Mesendoderm (in vitro differentiated cells): ENCODE data around the gene GALNT15.

Experiments used
- DNase-seq: peaks from one replicate; pipeline ENCODE4 v3.0.0; 2013
- H2AK5ac ChIP-seq: 2 replicates; pipeline ENCODE4 v1.6.1; 2013; ENCODE audit warnings: low read length, inconsistent platforms
- H2BK120ac ChIP-seq: 2 replicates; pipeline ENCODE4 v1.6.1; 2013; ENCODE audit warnings: low read depth, mild to moderate bottlenecking, low read length, moderate library complexity, mixed read lengths
- H2BK15ac ChIP-seq: replicated peaks from 2 replicates; pipeline ENCODE4 v1.6.1; 2013; ENCODE audit warnings: low read depth, mild to moderate bottlenecking, moderate library complexity
- H2BK5ac ChIP-seq: 2 replicates; pipeline ENCODE4 v1.6.1; 2013; ENCODE audit warnings: low read length, inconsistent platforms
- H3K18ac ChIP-seq: 2 replicates; pipeline ENCODE4 v1.6.1; 2013; ENCODE audit warnings: mild to moderate bottlenecking, low read length, mixed read lengths
- H3K23ac ChIP-seq: one replicate; pipeline ENCODE4 v1.6.1; 2013; ENCODE audit warnings: low read length
- H3K27ac ChIP-seq: 2 replicates; pipeline ENCODE4 v1.5.1; 2013; ENCODE audit warnings: low read depth, mild to moderate bottlenecking, inconsistent platforms, low read length, moderate library complexity
- H3K27me3 ChIP-seq: 2 replicates; pipeline ENCODE4 v1.6.1; 2013; ENCODE audit warnings: low read length, control low read depth, mild to moderate bottlenecking, inconsistent platforms; ENCODE audit not compliant: insufficient read depth, poor library complexity
- H3K36me3 ChIP-seq: 2 replicates; pipeline ENCODE4 v1.6.1; 2013; ENCODE audit warnings: low read length, inconsistent platforms; ENCODE audit not compliant: control insufficient read depth, insufficient read depth
- H3K4ac ChIP-seq: one replicate; pipeline ENCODE4 v1.6.1; 2013; ENCODE audit warnings: low read depth, mild to moderate bottlenecking, low read length, moderate library complexity
- H3K4me1 ChIP-seq: 2 replicates; pipeline ENCODE4 v1.6.1; 2013; ENCODE audit warnings: low read depth, low read length, inconsistent platforms; ENCODE audit not compliant: control insufficient read depth
- H3K4me2 ChIP-seq: 2 replicates; pipeline ENCODE4 v1.6.1; 2013; ENCODE audit warnings: low read length
- H3K4me3 ChIP-seq: 2 replicates; pipeline ENCODE4 v1.5.1; 2013; ENCODE audit warnings: mild to moderate bottlenecking, low read length
- H3K56ac ChIP-seq: one replicate; pipeline ENCODE4 v1.6.1; 2013; ENCODE audit warnings: low read length
- H3K79me1 ChIP-seq: 2 replicates; pipeline ENCODE4 v1.6.1; 2013; ENCODE audit warnings: low read length, inconsistent platforms
- H3K79me2 ChIP-seq: 2 replicates; pipeline ENCODE4 v1.6.1; 2013; ENCODE audit warnings: mild to moderate bottlenecking, low read length; ENCODE audit not compliant: control insufficient read depth, insufficient read depth
- H3K9ac ChIP-seq: 2 replicates; pipeline ENCODE4 v1.6.1; 2013; ENCODE audit warnings: low read length, inconsistent platforms
- H4K5ac ChIP-seq: one replicate; pipeline ENCODE4 v1.6.1; 2013; ENCODE audit warnings: low read length
- H4K8ac ChIP-seq: one replicate; pipeline ENCODE4 v1.6.1; 2013; ENCODE audit warnings: low read depth, mild to moderate bottlenecking, control low read depth, low read length, moderate library complexity
- WGBS: extraction: QIAGEN DNeasy Blood & Tissue Kit; methylation state at CpG from one replicate; pipeline ENCODE4 v1.1.7; 2013; ENCODE audit warnings: low lambda C conversion rate, missing lambda C conversion rate; ENCODE audit not compliant: insufficient coverage; ENCODE audit errors: extremely low coverage; 5-methylcytosine and 5-hydroxymethylcytosine counted together

GALNT15 gene

GRCh38 chr3:16247282-16248061 lies 73.0 kb downstream of the GALNT15 start:
- Histone ChIP-seq H3K18ac (no peak overlapping the region), H3K56ac (no peak overlapping the region), H3K27me3 (no peaks in the 10 kb centered on the region), H2AK5ac (no peak overlapping the region), H3K9ac (no peak overlapping the region), H3K4me2 (no peak overlapping the region), H3K27ac (no peak overlapping the region), H4K8ac (no peak overlapping the region), H2BK120ac (no peak overlapping the region), H4K5ac (no peak overlapping the region), H2BK15ac (no peak overlapping the region), H3K4me3 (no peak overlapping the region), H3K79me1 (no peaks in the 10 kb centered on the region), H3K4me1 (no peaks in the 10 kb centered on the region), H3K36me3 (no peaks in the 10 kb centered on the region), H3K4ac (no peak overlapping the region), H3K23ac (no peak overlapping the region), H3K79me2 (no peaks in the 10 kb centered on the region), H2BK5ac (no peak overlapping the region)
- whole genome bisulfite sequencing, result no CpG with 5 or more reads among the region's 17 CpGs
- peak; percentile 78 for DNase-seq

DNA sequence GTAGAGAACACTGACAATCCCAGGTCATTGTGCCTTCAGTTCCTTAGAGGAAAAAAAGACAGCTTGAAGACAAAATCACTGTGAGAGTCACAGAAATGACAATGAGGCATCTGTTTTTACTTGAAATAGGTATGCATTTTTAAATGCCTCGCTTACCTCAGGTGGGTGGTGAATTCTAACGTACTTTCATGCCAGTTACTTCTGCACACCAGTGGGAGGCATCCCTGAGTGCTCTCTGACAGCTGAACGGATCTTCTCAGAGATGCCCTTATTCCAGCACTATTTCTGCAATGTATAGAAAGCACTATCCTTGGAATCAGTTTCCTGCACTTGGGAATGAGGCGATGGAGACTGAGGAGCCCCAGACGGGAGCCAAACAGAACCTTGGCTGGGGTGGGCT lies 74.1 kb downstream of the GALNT15 start:
- Histone ChIP-seq H2BK15ac (no peak overlapping the region), H3K4me2 (no peak overlapping the region), H2BK5ac (no peak overlapping the region), H3K4ac (no peak overlapping the region), H3K23ac (no peak overlapping the region), H3K79me1 (no peaks in the 10 kb centered on the region), H3K9ac (no peak overlapping the region), H3K4me1 (no peaks in the 10 kb centered on the region), H3K27me3 (no peaks in the 10 kb centered on the region), H3K36me3 (no peaks in the 10 kb centered on the region), H4K8ac (no peak overlapping the region), H3K79me2 (no peaks in the 10 kb centered on the region), H3K4me3 (no peak overlapping the region), H3K27ac (no peak overlapping the region), H3K56ac (no peak overlapping the region), H2AK5ac (no peak overlapping the region), H3K18ac (no peak overlapping the region), H2BK120ac (no peak overlapping the region), H4K5ac (no peak overlapping the region)
- WGBS, result no CpG with 5 or more reads among the region's 5 CpGs
- DNase-seq, result no peak

- Histone ChIP-seq H3K79me1 (no peaks in the 10 kb centered on the region), H3K27ac (no peak overlapping the region), H3K23ac (no peak overlapping the region), H3K4me2 (no peak overlapping the region), H3K18ac (no peak overlapping the region), H3K36me3 (no peaks in the 10 kb centered on the region), H2BK5ac (no peak overlapping the region), H3K4me3 (no peak overlapping the region), H3K56ac (no peak overlapping the region), H4K5ac (no peak overlapping the region), H3K9ac (no peak overlapping the region), H3K79me2 (no peaks in the 10 kb centered on the region), H2BK120ac (no peak overlapping the region), H2AK5ac (no peak overlapping the region), H3K4ac (no peak overlapping the region), H2BK15ac (no peak overlapping the region), H4K8ac (no peak overlapping the region), H3K27me3 (no peaks in the 10 kb centered on the region), H3K4me1 (no peaks in the 10 kb centered on the region)
- whole genome bisulfite sequencing, result no CpG with 5 or more reads among the region's 3 CpGs
- peak; percentile 61 for DNase-seq
These were observed 74.9 kb downstream of the GALNT15 start for GRCh38 chr3:16249336-16249735.

DNA sequence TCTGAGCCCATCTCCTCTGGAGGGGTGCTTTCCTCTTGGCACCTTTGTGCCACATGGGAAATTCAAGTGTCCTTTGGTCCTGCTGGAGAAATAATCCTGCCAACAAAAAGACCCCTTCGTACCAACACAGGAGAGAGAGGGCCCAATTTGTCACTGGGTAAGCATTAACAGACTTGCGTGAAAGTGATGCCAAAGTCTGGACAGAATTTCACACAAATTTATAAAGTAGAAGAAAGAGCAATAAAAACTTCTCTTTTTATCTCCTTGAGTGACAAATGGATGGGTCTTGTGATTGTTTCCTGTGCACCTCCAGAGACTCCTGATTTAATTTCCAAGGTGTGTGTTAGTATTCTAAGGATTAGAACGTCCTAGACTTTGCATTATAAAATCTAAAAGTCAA lies 75.4 kb downstream of the GALNT15 start:
- no peaks in the 10 kb centered on the region for H3K79me2 ChIP-seq
- H3K36me3 ChIP-seq, result no peaks in the 10 kb centered on the region
- H4K8ac ChIP-seq, result no peak overlapping the region
- H3K23ac ChIP-seq, result no peak overlapping the region
- no peaks in the 10 kb centered on the region for H3K4me1 ChIP-seq
- H3K4me2 ChIP-seq, result no peak overlapping the region
- H3K4ac ChIP-seq, result no peak overlapping the region
- no peak overlapping the region for H2BK120ac ChIP-seq
- H3K27me3 ChIP-seq, result no peaks in the 10 kb centered on the region
- H2AK5ac ChIP-seq, result no peak overlapping the region
- no peak for DNase-seq
- H3K27ac ChIP-seq, result no peak overlapping the region
- H3K56ac ChIP-seq, result no peak overlapping the region
- no peak overlapping the region for H2BK5ac ChIP-seq
- WGBS, result no CpG with 5 or more reads among the region's 3 CpGs
- H3K9ac ChIP-seq, result no peak overlapping the region
- no peak overlapping the region for H2BK15ac ChIP-seq
- H3K4me3 ChIP-seq, result no peak overlapping the region
- H4K5ac ChIP-seq, result no peak overlapping the region
- H3K18ac ChIP-seq, result no peak overlapping the region
- H3K79me1 ChIP-seq, result no peaks in the 10 kb centered on the region

GRCh38 chr3:16251316-16252085 lies 77.0 kb downstream of the GALNT15 start:
- Histone ChIP-seq H3K4me3 (no peak overlapping the region), H3K27me3 (no peaks in the 10 kb centered on the region), H2AK5ac (no peak overlapping the region), H2BK15ac (no peak overlapping the region), H3K23ac (no peak overlapping the region), H3K36me3 (no peaks in the 10 kb centered on the region), H4K8ac (no peak overlapping the region), H3K18ac (no peak overlapping the region), H3K9ac (no peak overlapping the region), H2BK5ac (no peak overlapping the region), H3K4me1 (no peaks in the 10 kb centered on the region), H3K79me1 (no peaks in the 10 kb centered on the region), H3K27ac (no peak overlapping the region), H3K4me2 (no peak overlapping the region), H4K5ac (no peak overlapping the region), H3K79me2 (no peaks in the 10 kb centered on the region), H3K4ac (no peak overlapping the region), H3K56ac (no peak overlapping the region), H2BK120ac (no peak overlapping the region)
- DNase-seq, result no peak
- WGBS, result no CpG with 5 or more reads among the region's 9 CpGs
